Activated CD8-positive, alpha-beta memory T cell treated with anti-CD3 and anti-CD28 coated beads for 1 hour (primary cell): ENCODE results near the gene RAB1B.
"Not testable (repeated sequence)": the region's sequence is repeated elsewhere in the genome, so short reads cannot be mapped to it uniquely, and the experiment has no call there.

Experiments
- DNase-seq, 2 donors: peaks; one replicate each; pipeline ENCODE4 v3.0.0-alpha.2; 2020; ENCODE audit warnings: low read depth in 1 of 2; ENCODE audit errors: extremely low read depth in 1 of 2

RAB1B gene

GRCh38 chr11:66239511-66239910 lies 28.9 kb upstream of the RAB1B start:
- no peak for DNase-seq

- DNase-seq: no peak
Measured at GRCh38 chr11:66239998-66240780, 28.2 kb upstream of the RAB1B start.

GRCh38 chr11:66240781-66241136 lies 27.7 kb upstream of the RAB1B start:
- DNase-seq: no peak

- no peak for DNase-seq
Measured at GRCh38 chr11:66242095-66242765, 26.2 kb upstream of the RAB1B start.

- no peak for DNase-seq
Measured at GRCh38 chr11:66243782-66244535, 24.5 kb upstream of the RAB1B start.

- no peak for DNase-seq
Measured at GRCh38 chr11:66247295-66247694, 21.1 kb upstream of the RAB1B start.

GRCh38 chr11:66247801-66248200 lies 20.6 kb upstream of the RAB1B start:
- DNase-seq: no peak

- DNase-seq: no peak
Measured at GRCh38 chr11:66248903-66249302, 19.5 kb upstream of the RAB1B start.

- DNase-seq: no peak
Measured at GRCh38 chr11:66251809-66252208, 16.6 kb upstream of the RAB1B start.

GRCh38 chr11:66253081-66253480 lies 15.4 kb upstream of the RAB1B start:
- not testable (repeated sequence) for DNase-seq

- no peak for DNase-seq
Measured at GRCh38 chr11:66258473-66258893, 10.0 kb upstream of the RAB1B start.

- DNase-seq: no peak
Measured at GRCh38 chr11:66259225-66259624, 9.2 kb upstream of the RAB1B start.

GRCh38 chr11:66259956-66260355 lies 8.5 kb upstream of the RAB1B start:
- DNase-seq: no peak

- no peak for DNase-seq
Measured at GRCh38 chr11:66261578-66261977, 6.9 kb upstream of the RAB1B start.

- DNase-seq: no peak
Measured at GRCh38 chr11:66262191-66262590, 6.2 kb upstream of the RAB1B start.

GRCh38 chr11:66262696-66263095 lies 5.7 kb upstream of the RAB1B start:
- no peak for DNase-seq

GRCh38 chr11:66263231-66263630 lies 5.2 kb upstream of the RAB1B start:
- DNase-seq: no peak

- DNase-seq: no peak
Measured at GRCh38 chr11:66263785-66264184, 4.7 kb upstream of the RAB1B start.

- no peak for DNase-seq
Measured at GRCh38 chr11:66264383-66264782, 4.1 kb upstream of the RAB1B start.

- no peak for DNase-seq
Measured at GRCh38 chr11:66264914-66265313, 3.5 kb upstream of the RAB1B start.

GRCh38 chr11:66265531-66266377 lies 2.7 kb upstream of the RAB1B start:
- DNase-seq: no peak
